H4 (cell line): Measurements from ENCODE around the gene PHGDH. TPM values are rescaled to one million over a fixed set of nuclear protein-coding genes. Genes with fewer than 3 reads are reported as not detected.
A peak's percentile ranks its signal among the peaks of the same experiment; 100 is the strongest.

Experiments
- DNase-seq: peaks from one replicate; pipeline ENCODE4 v3.0.0-alpha.2; 2015; ENCODE audit warnings: low spot score
- total RNA-seq: library from RNA; depleted of rRNA; stranded (reverse); fragments of >200 nt; shearing (Covaris generic); gene quantifications from 2 replicates; pipeline ENCODE4 v1.2.3, GENCODE V29; 2014; rRNA removed

The PHGDH gene
- 338 and 346 TPM in 2 replicates for total RNA-seq

DNA sequence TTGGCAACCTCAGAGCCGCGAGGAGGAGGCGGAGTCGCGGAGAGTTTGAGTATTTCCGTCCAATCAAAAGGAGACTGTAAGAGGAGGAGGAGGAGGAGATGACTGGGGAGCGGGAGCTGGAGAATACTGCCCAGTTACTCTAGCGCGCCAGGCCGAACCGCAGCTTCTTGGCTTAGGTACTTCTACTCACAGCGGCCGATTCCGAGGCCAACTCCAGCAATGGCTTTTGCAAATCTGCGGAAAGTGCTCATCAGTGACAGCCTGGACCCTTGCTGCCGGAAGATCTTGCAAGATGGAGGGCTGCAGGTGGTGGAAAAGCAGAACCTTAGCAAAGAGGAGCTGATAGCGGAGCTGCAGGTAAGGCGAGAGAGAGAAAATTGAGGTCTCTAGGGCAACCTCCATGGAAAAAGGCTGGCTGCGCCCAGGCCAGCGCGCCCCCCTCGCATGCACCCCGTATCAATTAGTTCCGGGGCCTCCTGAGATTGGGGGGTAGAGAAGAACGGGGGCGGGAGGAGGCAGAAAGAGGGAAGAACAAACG, at the start of gene PHGDH:
Gene PHGDH (plus strand): TSS at position 131 of the 538 bp plus-strand sequence. CDS start 89 bp downstream, at position 220.
- peak; percentile 95 for DNase-seq

GRCh38 chr1:119662034-119662437, 49.7 kb upstream of the PHGDH start:
- no peak for DNase-seq

- DNase-seq, result no peak
Measured at GRCh38 chr1:119664067-119664466, 47.7 kb upstream of the PHGDH start.

DNA sequence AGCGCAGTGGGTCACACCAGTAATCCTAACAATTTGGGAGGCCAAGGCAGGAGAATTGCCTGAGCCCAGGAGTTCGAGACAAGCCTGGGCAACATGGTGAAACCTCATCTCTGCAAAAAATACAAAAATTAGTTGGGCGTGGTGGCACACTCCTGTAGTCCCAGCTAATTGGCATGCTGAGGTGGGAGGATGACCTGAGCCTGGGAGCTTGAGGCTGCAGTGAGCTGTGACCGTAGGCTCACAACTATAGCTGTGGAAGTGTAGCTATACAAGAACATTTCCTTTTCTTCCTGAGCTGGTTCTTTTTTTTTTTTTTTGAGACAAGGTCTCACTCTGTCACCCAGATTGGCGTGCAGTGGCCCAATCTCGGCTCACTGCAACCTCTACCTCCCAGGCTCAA, 44.6 kb upstream of the PHGDH start:
- no peak for DNase-seq

- DNase-seq, result no peak
Measured at GRCh38 chr1:119670898-119671297, 40.8 kb upstream of the PHGDH start.

GRCh38 chr1:119673171-119673940, 38.4 kb upstream of the PHGDH start:
- no peak for DNase-seq

DNA sequence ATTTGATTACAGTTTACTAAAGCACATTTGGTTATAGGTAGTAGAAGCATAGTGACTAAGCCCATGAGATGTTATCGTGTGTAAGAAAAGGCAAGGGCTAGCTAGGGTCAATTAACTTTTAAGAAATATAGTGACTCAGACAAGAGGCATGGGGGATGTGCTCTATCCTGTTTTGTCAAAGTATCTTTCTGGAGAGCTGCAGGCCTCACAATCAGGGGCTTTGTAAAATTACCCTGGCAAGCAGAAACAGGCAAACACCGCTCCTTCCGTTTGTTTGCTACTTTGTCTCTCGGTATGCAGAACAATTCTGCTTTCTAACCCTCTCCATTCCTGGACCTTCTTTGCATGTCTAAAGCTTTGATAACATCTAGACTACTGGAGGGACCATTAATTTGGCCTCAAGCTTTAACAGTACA, 37.6 kb upstream of the PHGDH start:
- DNase-seq, result no peak

GRCh38 chr1:119674835-119675289, 36.9 kb upstream of the PHGDH start:
- peak; percentile 97 for DNase-seq

GRCh38 chr1:119675349-119676345, 36.1 kb upstream of the PHGDH start:
- DNase-seq, result peak; percentile 86

GRCh38 chr1:119676571-119677206, 35.0 kb upstream of the PHGDH start:
- no peak for DNase-seq

GRCh38 chr1:119679223-119679622, 32.5 kb upstream of the PHGDH start:
- no peak for DNase-seq

- no peak for DNase-seq
Measured at GRCh38 chr1:119680193-119680592, 31.5 kb upstream of the PHGDH start.

DNA sequence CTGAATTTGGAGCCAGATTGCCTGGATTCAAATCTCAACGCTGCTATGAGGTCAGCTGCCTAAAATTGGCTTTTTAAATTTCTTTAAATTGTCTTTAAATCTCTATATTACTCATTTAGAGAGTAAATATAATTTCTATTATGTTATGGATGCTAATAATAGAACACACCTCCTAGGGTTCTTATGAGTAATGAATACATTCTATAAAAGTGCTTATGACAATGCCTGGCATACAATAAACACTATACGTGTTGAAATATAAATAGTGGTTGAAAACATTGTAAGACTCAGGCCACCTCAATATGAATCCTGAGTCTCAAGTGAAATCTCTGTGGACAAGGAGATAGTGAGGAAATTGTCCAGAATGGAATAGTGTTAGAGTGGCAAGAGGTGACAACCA, 31.0 kb upstream of the PHGDH start:
- DNase-seq, result no peak

GRCh38 chr1:119681560-119681959, 30.2 kb upstream of the PHGDH start:
- no peak for DNase-seq

DNA sequence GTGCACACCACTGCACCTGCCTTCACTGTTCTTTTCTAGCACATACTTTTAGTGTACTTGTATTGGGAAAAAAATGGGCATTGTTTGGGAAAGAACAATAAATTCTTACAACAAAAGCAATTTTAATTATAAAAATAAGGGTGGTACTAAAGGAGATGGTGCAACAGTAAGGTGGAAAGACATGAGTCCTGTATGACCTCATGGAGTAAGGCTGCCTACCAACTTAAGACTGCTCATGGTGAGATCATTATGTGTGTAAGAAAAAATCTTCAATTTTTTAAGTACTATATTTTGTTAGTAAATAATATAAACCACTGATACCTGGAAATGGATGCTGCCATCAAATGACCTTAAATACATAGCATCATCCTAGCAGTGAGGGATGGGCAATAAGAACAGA, 29.6 kb upstream of the PHGDH start:
- no peak for DNase-seq

DNA sequence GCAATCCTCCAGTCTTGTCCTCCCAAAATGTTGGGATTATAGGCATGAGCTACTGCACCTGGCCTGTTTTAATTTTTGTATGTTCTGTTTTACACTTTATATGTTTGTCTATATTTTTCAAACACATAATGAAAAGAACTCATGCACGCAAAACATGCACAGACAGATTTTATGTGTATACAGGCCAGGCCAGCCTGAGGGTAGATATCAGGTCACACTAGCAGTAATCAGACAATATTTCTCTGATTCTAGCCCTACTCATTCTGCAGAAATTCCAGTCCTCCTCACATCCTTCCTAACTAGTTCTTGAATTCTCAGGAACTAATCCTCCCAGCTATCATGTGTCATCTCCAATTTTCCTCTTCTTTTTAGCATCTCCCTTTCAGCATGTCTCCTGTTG, 27.8 kb upstream of the PHGDH start:
- DNase-seq, result no peak

DNA sequence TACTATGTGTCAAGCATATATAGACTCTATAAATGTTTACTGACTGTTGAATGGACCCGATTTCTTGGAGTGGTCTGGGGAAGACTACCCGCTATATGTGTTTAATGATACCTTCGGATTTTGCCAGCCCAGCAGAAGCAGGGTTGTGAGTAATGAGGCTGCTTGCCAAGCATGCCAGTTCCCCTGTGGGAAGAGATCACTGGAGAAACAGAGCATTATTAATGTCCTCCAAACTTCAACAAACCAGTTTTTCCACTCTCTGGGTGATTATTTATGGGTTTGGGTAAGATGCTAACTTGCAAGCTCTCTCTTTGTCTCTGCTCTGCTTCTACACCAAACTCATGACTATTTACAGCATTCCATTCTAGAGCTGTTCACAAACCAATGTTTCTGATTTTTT, 25.1 kb upstream of the PHGDH start:
- DNase-seq, result no peak

- no peak for DNase-seq
Measured at GRCh38 chr1:119687434-119688079, 24.2 kb upstream of the PHGDH start.

DNA sequence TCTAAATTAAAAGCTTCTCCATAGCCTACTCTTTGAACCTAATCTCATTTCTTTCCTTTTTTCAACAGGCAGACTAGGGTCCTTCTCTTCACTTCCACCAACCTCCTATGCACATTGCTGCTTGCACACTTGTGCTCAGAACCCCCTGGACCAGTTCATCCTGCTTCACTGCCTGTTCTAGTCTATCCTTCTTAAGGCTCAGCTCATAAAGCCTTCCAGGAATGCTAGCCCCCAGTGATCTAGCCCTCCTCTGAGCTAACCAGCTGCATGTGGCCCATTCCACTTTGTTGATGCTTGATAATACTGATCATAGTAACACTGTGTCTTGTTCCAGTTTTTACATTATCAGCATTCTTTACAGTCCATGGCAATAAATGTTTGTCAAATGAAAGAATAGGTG, 22.9 kb upstream of the PHGDH start:
- DNase-seq, result no peak

GRCh38 chr1:119689511-119689910, 22.2 kb upstream of the PHGDH start:
- DNase-seq, result no peak

DNA sequence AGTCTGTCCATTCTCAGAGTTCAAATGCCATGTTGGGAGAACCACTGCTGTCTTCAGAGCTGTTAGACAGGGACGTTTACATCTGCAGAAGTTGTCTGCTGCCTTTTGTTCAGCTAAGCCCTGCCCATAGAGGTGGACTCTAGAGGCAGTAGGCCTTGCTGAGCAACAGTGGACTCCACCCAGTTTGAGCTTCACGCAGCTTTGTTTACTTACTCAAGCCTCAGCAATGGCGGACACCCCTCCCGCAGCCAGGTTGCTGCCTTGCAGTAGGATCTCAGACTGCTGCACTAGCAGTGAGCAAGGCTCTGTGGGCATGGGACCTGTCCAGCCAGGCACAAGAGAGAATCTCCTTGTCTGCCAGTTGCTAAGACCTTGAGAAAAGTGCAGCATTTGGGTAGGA, 14.9 kb upstream of the PHGDH start:
- peak; percentile 30 for DNase-seq
